Retinal pigment epithelial cell (primary cell): ENCODE results near the gene OPCML.

Experiments
- DNase-seq: peaks from one replicate; pipeline ENCODE4 v3.0.0-alpha.2; 2010; ENCODE audit warnings: low read depth
- H3K4me3 ChIP-seq: 2 replicates; pipeline ENCODE4 v1.5.1; 2011; ENCODE audit warnings: mild to moderate bottlenecking, low read length, control low read depth, moderate library complexity
- TF ChIP-seq, protein P1 (sequence below): conservative IDR thresholded peaks from 2 replicates; pipeline ENCODE4 v1.5.1; 2011; ENCODE audit warnings: low read depth, low read length, control low read depth, inconsistent platforms

The OPCML gene

DNA sequence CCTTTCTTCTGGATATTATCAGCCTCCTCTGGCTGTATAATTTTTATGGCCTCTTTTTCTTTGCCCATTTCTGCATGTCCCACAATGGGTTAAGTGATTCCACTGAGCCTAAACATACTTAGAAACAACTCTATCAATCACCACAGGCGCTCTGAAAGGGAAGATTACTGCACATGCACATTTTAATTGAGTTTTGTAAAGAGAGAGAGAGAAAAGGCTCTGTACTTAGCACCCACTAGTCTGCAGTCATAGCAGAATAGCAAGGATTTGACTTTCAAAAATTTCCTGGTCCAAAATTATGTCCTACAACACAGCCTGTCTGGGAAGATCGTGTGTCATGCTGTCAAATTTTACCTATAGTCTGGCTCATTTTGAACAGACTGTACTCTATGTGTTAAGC, 758.5 kb downstream of the OPCML start:
- H3K4me3 ChIP-seq, result no peak overlapping the region
- no peak for DNase-seq
- TF ChIP-seq, protein P1, sequence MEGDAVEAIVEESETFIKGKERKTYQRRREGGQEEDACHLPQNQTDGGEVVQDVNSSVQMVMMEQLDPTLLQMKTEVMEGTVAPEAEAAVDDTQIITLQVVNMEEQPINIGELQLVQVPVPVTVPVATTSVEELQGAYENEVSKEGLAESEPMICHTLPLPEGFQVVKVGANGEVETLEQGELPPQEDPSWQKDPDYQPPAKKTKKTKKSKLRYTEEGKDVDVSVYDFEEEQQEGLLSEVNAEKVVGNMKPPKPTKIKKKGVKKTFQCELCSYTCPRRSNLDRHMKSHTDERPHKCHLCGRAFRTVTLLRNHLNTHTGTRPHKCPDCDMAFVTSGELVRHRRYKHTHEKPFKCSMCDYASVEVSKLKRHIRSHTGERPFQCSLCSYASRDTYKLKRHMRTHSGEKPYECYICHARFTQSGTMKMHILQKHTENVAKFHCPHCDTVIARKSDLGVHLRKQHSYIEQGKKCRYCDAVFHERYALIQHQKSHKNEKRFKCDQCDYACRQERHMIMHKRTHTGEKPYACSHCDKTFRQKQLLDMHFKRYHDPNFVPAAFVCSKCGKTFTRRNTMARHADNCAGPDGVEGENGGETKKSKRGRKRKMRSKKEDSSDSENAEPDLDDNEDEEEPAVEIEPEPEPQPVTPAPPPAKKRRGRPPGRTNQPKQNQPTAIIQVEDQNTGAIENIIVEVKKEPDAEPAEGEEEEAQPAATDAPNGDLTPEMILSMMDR, result no peak

DNA sequence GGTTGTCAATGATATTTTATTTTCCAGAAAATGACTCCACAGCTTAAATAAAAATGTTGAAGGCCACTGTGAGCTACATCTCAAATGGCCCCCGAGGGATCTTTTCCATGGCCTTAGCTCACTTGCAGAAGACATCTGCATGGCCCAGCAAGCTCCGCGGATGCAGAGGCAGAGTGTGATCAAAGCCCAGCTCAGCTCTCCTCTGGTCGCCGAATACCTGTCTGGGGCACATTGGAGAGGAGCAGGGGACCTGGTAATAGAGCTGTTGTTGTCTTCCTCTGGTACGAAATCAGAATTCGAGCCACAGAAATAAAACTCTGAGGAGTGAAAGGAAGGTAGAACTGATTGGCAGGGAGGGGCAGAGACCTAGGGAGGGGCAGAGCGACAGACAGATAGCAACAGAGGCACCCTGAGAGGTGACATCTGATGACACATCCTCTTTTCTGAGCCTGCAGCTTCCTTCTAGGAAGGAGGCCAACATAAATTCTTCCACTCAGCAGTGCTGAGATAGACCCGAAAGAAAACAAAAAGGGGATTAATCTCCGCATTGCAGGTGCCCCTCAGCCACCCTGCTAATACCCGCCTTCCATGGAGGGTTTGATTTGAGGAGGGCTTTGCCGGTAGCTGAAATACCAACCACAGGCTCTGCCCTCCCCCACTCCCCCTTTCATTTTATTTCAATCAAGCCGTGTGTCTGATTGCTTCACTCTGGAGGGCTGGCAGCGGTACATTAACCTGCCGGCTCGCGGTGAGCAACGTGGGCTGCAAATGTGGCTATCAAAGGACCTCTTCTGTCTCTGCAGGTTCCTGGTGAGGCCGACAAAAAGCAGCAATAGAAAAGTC, 759.4 kb downstream of the OPCML start:
- no peak for DNase-seq
- H3K4me3 ChIP-seq, result no peak overlapping the region
- TF ChIP-seq, protein P1, result no peak

DNA sequence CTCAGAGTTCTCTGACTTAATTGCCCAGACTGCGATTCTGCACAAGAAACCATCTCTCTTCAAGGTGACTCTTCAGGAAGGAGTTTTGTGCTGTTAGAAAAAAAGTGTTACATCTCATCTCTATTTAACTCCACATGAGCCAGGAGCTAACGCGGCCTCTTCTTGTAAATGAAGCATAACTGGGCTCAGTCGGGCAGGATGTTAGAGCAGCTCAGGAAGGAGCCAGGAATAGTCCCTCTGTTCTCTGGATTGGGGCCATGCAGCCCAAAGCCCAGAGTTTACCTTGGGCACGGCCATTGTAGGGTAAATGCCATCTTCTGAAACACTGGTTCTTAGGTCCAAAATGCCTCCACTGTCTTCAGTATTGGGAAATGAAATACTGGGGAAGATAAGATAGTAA, 760.6 kb downstream of the OPCML start:
- no peak for DNase-seq
- H3K4me3 ChIP-seq, result no peak overlapping the region
- TF ChIP-seq, protein P1, result no peak

GRCh38 chr11:132770829-132771530, 761.3 kb downstream of the OPCML start:
- H3K4me3 ChIP-seq, result no peak overlapping the region
- DNase-seq, result no peak
- TF ChIP-seq, protein P1, result no peak

DNA sequence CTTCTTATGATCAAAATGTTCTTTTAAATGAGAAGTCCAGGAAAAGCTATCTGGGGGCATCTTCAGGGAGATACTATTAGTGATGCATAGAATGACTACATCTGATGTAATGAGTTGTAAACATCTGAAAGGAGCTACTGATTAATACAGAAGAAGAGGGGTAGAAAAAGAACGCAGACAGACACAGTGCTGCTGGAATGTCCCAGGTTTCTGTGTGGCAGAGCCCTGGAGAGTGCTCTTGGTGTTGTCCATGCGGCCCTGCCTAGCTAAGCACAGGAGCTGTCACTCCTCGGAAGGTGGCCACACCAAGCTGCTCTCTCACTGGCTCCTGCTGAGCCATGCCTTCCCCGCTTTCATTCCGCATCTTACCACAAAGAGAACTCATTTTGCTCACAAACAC, 768.8 kb downstream of the OPCML start:
- no peak for DNase-seq
- H3K4me3 ChIP-seq, result no peak overlapping the region
- TF ChIP-seq, protein P1, result no peak

DNA sequence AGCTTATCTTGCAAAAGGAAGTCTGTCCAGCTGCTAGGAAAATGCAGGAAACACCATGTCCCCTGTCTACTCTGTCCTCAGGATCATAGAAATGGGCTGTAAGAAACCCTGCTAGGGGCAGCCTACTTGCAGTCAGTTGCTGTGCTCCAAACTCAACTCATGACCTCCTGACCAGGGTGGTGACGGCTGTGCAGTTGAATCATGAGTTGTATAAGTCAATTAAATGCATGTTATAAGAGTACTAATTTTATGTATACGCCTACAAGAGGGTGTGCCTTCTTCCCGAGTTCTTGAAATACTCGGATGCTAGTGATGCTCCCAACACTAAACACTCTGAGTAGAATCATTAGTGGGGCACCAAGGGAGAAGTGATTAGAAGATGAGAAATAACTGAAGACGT, 776.4 kb downstream of the OPCML start:
- TF ChIP-seq, protein P1, result no peak
- DNase-seq, result no peak
- no peak overlapping the region for H3K4me3 ChIP-seq
